Measurements from ENCODE around the gene C2CD4C. TPM values are rescaled to one million over a fixed set of nuclear protein-coding genes. Genes with fewer than 3 reads are reported as not detected.

The C2CD4C gene
- total RNA-seq, 8 experiments from 2014 or later = 0.15 to 6.4 (median 4.5) TPM

DNA sequence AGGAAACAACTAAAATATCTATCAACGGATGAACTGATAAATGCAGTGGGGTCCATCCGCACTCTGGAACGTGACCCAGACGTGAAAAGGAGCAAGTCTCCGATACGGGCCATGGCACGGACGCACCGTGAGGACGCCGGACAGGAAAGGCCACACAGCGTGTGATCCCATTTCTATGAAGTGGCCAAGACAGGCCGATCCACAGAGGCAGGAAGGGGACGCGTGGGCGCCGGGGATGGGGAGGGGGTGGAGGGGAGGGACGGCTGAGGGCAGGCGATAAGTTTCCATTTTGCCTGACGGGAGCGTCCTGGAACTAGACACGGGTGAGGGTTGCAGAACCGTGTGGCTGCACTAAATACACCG lies 38.1 kb upstream of the C2CD4C start:
- no peak overlapping the region for H3K27ac ChIP-seq
- ATAC-seq (replicated peaks in 6 of 8) = no peak
- H3K4me1 ChIP-seq (replicated peaks in 1 of 2) = no peaks in the 10 kb centered on the region
- WGBS, 10 experiments = 79 to 100% (median 92%) methylated on average over 1 to 4 of the region's 24 CpGs; no CpG with 5 or more reads in 5 of the 10 experiments
- H3K4me3 ChIP-seq = no peak overlapping the region
- in situ Hi-C loops (cut with MboI; ENCODE audit: low pct_unique_long_range_greater_than_20kb in 2 of 9, low sequenced_read_pairs in 9 of 9, unreplicated experiment in 9 of 9) = no loop called here

DNA sequence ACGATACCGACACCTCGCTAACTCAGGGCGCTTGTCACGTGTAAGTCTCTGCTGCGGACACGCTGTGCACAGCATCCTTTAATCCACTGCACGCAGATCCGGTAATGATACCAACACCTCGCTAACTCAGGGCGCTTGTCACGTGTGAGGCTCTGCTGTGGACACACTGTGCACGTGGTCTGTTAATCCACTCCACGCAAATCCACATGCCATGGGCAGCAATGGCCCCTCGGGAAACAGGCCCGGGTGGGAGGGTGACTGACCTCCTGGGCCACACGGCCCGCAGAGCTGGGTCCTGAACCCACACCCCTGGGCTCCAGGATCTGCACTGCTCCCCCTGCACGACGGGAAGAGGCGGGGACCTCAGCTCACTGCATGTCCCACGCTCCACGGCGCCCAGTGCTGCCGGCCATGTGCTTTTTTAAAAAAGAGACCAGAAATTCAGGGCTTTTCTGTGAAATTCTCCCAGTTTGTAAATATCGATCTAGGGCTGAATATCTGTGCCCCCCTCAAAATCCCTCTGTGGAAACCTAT lies 35.8 kb upstream of the C2CD4C start:
- WGBS, 10 experiments = 67 to 93% (median 83%) methylated on average over 1 to 13 of the region's 26 CpGs; no CpG with 5 or more reads in 5 of the 10 experiments
- in situ Hi-C loops (cut with MboI; ENCODE audit: low pct_unique_long_range_greater_than_20kb in 2 of 9, low sequenced_read_pairs in 9 of 9, unreplicated experiment in 9 of 9) = no loop called here
- Histone ChIP-seq H3K27ac (no peak overlapping the region), H3K4me3 (no peak overlapping the region), H3K4me1 (replicated peaks in 1 of 2) (peaks cover 0 to 3% of the 10 kb centered on the region in 2 donors)
- ATAC-seq (replicated peaks in 6 of 8) = no peak

DNA sequence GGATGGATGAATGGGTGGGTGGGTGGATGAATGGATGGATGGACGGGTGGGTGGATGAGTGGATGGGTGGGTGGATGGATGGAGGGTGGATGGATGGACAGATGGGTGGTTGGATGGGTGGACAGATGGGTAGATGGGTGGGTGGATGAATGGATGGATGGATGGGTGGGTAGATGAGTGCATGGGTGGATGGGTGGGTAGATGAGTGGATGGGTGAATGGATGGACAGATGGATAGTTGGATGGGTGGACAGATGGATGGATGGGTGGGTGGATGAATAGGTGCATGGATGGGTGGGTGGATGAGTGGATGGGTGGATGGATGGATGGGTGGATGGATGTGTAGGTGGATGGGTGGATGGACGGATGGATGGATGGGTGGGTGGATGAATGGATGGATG lies 34.1 kb upstream of the C2CD4C start:
- WGBS, 10 experiments = no CpG with 5 or more reads among the region's 2 CpGs
- peaks cover 0 to 3% of the 10 kb centered on the region in 2 donors for H3K4me1 ChIP-seq (replicated peaks in 1 of 2)
- in situ Hi-C loops (cut with MboI; ENCODE audit: low pct_unique_long_range_greater_than_20kb in 2 of 9, low sequenced_read_pairs in 9 of 9, unreplicated experiment in 9 of 9) = no loop called here
- no peak for ATAC-seq (replicated peaks in 6 of 8)
- no peak overlapping the region for H3K27ac ChIP-seq
- no peak overlapping the region for H3K4me3 ChIP-seq

DNA sequence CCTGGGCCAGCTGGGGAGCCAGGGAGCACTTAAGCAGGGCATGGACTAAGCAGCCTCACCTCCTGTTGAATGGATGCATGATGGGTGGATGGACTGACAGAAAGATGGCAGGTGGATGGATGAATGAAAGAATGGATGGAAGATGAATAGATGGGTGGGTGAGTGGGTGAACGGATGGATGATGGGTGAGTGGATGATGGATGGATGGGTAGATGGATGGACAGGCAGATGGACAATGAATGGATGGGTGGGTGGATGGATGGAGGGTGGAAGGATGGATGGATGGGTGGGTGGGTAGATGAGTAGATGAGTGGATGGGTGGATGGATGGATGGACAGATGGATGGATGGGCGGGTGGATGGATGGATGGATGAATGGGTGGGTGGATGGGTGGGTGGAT lies 33.1 kb upstream of the C2CD4C start:
- no peak overlapping the region for H3K27ac ChIP-seq
- no peak for ATAC-seq (replicated peaks in 6 of 8)
- no peak overlapping the region for H3K4me3 ChIP-seq
- in situ Hi-C loops (cut with MboI; ENCODE audit: low pct_unique_long_range_greater_than_20kb in 2 of 9, low sequenced_read_pairs in 9 of 9, unreplicated experiment in 9 of 9) = no loop called here
- peaks cover 0 to 3% of the 10 kb centered on the region in 2 donors for H3K4me1 ChIP-seq (replicated peaks in 1 of 2)
- 100% methylated on average over 1 of the region's 2 CpGs; no CpG with 5 or more reads in 7 of the 10 experiments for WGBS, 10 experiments

DNA sequence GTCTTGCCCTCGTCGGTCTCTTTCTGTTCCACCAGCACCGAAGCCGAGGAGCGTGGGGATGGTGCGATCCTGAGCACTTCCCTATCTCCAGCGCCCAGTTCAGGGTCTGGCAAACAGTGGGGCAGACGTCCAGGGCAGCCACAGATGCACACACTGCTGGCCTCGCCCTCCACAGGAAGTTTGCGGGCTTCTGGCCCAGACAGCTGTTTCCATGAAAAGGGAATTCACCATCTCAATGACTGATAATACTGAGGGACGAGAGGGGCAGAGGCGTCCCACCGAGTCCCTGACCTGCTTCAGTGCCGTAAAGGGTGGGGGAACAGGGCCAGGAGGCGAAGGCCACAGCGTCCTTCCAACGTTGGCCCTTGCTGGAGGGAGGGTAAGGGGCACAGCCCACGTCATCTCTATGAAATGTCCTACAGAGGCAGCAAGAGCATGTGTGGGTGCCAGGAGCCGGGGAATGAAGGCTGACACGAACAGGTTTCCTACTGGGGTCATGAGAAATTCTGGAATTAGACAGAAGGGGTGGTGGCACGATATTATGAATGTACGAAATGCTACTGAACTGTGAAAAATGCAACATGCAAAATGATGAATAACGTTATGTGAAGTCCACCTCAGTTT lies 32.4 kb upstream of the C2CD4C start:
- in situ Hi-C loops (cut with MboI; ENCODE audit: low pct_unique_long_range_greater_than_20kb in 2 of 9, low sequenced_read_pairs in 9 of 9, unreplicated experiment in 9 of 9) = no loop called here
- ATAC-seq (replicated peaks in 6 of 8) = peak in 2 of 8 experiments; percentile 25 to 83
- Histone ChIP-seq H3K4me1 (replicated peaks in 1 of 2) (peaks cover 3% of the 10 kb centered on the region in 2 donors), H3K27ac (no peak overlapping the region), H3K4me3 (no peak overlapping the region)
- WGBS, 10 experiments = 24 to 90% (median 44%) methylated on average over 2 to 10 of the region's 23 CpGs; no CpG with 5 or more reads in 4 of the 10 experiments

DNA sequence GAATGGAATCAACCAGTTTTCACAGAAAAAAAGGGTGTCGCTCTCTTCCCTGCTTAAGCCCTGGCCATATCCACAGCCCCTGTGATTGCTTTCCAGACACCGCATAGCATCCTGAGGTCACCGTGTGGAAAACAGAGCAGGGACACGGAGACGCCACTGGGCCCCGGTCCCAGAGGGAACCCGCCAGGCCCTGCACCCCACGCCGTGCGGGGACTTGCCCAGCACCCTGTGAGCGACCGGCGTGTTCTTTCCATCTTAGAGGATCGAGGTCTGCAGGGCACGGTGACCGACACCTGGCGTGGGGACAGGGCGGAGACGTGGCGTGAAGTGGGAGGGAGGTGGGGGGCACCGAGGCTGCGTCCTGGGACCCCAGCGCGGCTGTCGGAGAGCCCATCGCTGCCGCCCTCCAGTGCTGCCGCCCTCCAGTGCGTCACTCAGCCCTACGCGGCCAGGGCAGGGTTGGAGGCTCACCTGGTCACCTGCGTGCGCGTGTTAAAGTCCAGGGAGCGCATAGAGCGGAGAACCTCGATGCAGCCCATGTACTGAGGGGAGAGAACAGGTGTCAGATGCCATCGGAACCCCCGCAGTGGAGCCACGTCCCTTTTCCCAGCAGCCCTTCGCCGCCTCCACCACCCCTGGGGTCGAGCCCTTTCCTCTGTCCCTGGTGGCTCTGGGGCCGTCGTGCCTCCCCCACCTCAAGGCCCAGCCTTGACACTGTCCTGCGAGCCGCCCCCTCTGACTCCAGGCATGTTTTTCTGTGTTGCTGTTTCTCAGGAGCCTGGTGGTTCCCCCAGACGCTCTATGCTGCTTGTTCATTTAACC lies 31.7 kb upstream of the C2CD4C start:
- Histone ChIP-seq H3K27ac (no peak overlapping the region), H3K4me3 (no peak overlapping the region), H3K4me1 (replicated peaks in 1 of 2) (peaks cover 7 to 10% of the 10 kb centered on the region in 2 donors)
- in situ Hi-C loops (cut with MboI; ENCODE audit: low pct_unique_long_range_greater_than_20kb in 2 of 9, low sequenced_read_pairs in 9 of 9, unreplicated experiment in 9 of 9) = no loop called here
- WGBS, 10 experiments = 80 to 86% methylated on average over 1 to 12 of the region's 48 CpGs; no CpG with 5 or more reads in 8 of the 10 experiments
- ATAC-seq (replicated peaks in 6 of 8) = no peak

DNA sequence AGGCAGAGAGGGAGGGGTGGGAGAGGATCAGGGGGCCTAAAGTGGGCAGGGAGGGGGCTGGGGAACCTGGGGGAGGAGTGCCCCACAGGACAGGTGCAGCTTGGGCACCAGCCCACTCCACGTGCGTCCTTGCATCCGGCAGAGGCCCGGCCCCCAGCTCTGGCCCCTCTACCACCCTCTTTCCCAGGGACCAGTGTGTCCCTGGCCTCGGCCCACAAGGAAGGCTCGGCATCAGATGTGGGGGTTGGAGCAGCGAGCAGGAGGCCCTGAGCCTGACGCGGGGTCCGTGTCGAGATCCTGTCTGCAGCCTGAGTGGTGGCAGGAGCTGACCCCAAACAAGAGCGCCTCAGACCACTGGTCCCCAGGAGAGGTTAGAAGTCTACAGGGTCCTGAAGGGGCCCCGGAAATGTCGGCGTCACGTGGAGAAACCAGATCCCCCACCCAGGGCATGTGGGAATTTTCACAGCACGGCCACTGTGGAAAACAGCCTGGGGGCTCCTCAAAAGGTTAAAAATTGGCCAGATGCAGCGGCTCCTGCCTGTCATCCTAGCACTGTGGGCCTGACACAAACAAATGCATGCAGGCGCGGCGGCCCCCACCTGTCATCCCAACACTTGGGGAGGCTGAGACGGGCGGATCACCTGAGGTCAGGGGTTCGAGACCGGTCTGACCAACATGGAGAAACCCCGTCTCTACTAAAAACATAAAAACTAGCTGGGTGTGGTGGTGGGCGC lies 30.4 kb upstream of the C2CD4C start:
- no peak overlapping the region for H3K4me3 ChIP-seq
- peaks cover 9 to 17% of the 10 kb centered on the region in 2 donors for H3K4me1 ChIP-seq (replicated peaks in 1 of 2)
- no peak overlapping the region for H3K27ac ChIP-seq
- in situ Hi-C loops (cut with MboI; ENCODE audit: low pct_unique_long_range_greater_than_20kb in 2 of 9, low sequenced_read_pairs in 9 of 9, unreplicated experiment in 9 of 9) = no loop called here
- 63 to 100% (median 83%) methylated on average over 1 to 7 of the region's 27 CpGs; no CpG with 5 or more reads in 4 of the 10 experiments for WGBS, 10 experiments
- ATAC-seq (replicated peaks in 6 of 8) = no peak

DNA sequence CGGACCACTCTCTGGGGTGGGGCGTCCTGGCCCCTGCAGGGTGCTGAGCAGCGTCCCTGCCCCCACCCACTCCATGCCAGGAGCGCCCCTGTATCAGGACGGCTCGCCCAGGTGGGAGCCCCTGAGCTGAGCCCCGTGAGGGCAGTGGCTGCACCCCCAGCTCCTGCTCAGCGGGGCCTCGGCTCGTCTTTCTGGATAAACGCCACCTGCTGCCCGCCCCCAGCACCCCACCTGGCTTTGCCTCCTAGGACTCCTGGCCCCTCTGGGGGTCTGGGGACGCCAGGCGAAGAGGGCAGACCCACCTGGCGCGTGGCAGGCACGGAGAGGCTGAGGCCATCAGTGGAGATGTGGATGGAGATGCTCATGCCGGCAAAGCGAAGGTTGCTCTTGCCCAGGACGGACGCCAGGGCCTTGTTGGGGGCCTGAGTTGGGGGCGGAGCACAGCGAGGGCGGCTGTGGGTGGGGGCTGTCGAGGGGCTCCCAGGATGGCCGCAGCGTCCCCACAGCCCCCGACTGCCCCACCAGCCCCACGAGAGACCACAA lies 29.5 kb upstream of the C2CD4C start:
- WGBS, 10 experiments = 25% methylated on average over 2 of the region's 29 CpGs; no CpG with 5 or more reads in 9 of the 10 experiments
- Histone ChIP-seq H3K4me1 (replicated peaks in 1 of 2) (peaks cover 9 to 17% of the 10 kb centered on the region in 2 donors), H3K4me3 (no peak overlapping the region), H3K27ac (no peak overlapping the region)
- ATAC-seq (replicated peaks in 6 of 8) = no peak
- in situ Hi-C loops (cut with MboI; ENCODE audit: low pct_unique_long_range_greater_than_20kb in 2 of 9, low sequenced_read_pairs in 9 of 9, unreplicated experiment in 9 of 9) = no loop called here

DNA sequence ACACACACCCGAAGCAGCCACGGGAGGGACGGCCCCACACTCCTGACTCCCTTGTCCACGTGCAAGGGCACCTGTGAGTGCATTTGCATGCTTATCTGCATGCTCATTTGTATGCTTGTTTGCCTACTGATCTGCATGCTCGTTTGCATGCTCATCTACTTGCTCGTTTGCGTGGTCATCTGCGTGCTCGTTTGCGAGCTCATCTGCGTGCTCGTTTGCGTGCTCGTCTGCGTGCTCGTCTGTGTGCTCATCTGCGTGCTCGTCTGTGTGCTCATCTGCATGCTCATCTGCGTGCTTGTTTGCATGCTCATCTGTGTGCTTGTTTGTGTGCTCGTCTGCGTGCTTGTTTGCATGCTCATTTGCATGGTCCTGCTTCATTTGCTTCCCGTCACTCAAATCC lies 28.1 kb upstream of the C2CD4C start:
- H3K27ac ChIP-seq = no peak overlapping the region

DNA sequence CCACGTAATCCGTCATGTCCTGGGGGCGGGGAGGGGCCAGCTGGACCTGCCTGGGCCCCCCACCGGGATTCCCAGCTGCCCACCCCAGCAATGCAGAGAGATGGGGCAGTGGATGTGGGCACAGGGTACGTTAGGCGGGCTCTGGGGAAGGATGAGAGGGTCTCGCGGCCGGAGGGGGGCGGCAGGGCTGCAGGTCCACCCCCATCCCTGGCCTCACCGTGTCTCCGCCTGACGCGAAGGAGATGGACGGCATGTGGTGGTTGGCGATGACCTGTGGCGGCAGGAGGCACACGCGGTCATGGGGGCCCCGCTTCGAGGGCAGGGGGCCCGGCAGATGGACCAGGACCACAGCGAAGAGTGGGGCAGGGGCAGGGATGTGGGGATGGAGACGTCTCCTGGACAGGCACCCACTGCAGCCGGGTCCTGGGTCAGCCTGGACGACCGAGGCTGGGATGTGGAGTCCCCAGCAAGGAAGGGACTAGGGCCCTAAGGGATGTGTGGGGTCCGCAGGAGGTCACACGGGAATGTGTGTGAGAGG lies 27.5 kb upstream of the C2CD4C start:
- peak in 3 of 8 experiments; percentile 8 to 16 (median 15) for ATAC-seq (replicated peaks in 6 of 8)
- Histone ChIP-seq H3K27ac (peak overlapping the region; percentile 46 to 60), H3K4me3 (no peak overlapping the region), H3K4me1 (replicated peaks in 1 of 2) (peaks cover 9 to 17% of the 10 kb centered on the region in 2 donors)
- WGBS, 10 experiments = 80 to 83% methylated on average over 1 to 2 of the region's 29 CpGs; no CpG with 5 or more reads in 8 of the 10 experiments
- in situ Hi-C loops (cut with MboI; ENCODE audit: low pct_unique_long_range_greater_than_20kb in 2 of 9, low sequenced_read_pairs in 9 of 9, unreplicated experiment in 9 of 9) = no loop called here

More for the DNA sequence above, 28.1 kb upstream of the C2CD4C start:
- peak in 1 of 8 experiments; percentile 15 for ATAC-seq (replicated peaks in 6 of 8)
- in situ Hi-C loops (cut with MboI; ENCODE audit: low pct_unique_long_range_greater_than_20kb in 2 of 9, low sequenced_read_pairs in 9 of 9, unreplicated experiment in 9 of 9) = no loop called here
- Histone ChIP-seq H3K4me3 (no peak overlapping the region), H3K4me1 (replicated peaks in 1 of 2) (peaks cover 9 to 17% of the 10 kb centered on the region in 2 donors)
- WGBS, 10 experiments = 17 to 100% (median 91%) methylated on average over 1 to 19 of the region's 22 CpGs; no CpG with 5 or more reads in 4 of the 10 experiments

DNA sequence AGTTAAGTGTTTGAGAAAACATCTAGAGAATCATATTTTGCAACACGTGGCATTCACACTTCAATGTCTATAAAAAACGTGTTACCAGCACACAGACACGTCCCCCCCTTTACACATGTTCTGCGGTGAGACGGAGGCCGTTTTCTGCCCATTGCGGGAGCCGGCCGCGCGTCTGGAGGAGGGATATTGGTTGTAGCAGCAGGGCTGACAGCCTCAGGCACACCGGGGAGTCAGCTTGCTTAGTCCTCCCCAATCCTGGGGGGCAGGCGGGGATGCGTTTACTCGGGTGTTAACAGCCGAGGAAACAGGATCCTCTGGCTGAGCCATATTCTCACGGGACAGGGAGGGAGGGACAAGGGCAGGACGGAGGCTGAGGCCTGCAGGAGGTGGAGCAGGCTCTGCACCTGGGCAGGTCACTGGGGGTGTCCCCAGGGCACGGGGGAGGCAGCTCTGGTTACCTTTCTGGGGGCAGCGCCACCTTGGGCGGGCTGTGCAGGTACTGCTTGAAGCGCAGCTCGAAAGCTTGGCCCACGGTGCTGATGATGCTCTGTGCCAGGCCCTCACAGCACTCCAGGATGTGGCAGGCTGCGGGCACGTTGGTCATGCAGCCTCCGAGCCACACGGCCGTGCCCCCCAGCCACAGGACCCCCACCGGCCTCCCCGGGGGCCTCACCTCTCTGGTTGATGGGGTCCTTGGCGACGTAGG lies 26.9 kb upstream of the C2CD4C start:
- H3K4me3 ChIP-seq = no peak overlapping the region
- ATAC-seq (replicated peaks in 6 of 8) = peak in 4 of 8 experiments; percentile 16 to 30 (median 20)
- peaks cover 6 to 17% of the 10 kb centered on the region in 2 donors for H3K4me1 ChIP-seq (replicated peaks in 1 of 2)
- in situ Hi-C loops (cut with MboI; ENCODE audit: low pct_unique_long_range_greater_than_20kb in 2 of 9, low sequenced_read_pairs in 9 of 9, unreplicated experiment in 9 of 9) = no loop called here
- peak overlapping the region; percentile 46 to 60 for H3K27ac ChIP-seq
- 60 to 75% (median 71%) methylated on average over 1 to 16 of the region's 33 CpGs; no CpG with 5 or more reads in 5 of the 10 experiments for WGBS, 10 experiments
